ENCODE results near the gene RAB42. TPM values are rescaled to one million over a fixed set of nuclear protein-coding genes. Genes with fewer than 3 reads are reported as not detected.

Gene RAB42
- polyA plus RNA-seq, 3 donors = 0.12 to 0.23 TPM; not detected in 1

DNA sequence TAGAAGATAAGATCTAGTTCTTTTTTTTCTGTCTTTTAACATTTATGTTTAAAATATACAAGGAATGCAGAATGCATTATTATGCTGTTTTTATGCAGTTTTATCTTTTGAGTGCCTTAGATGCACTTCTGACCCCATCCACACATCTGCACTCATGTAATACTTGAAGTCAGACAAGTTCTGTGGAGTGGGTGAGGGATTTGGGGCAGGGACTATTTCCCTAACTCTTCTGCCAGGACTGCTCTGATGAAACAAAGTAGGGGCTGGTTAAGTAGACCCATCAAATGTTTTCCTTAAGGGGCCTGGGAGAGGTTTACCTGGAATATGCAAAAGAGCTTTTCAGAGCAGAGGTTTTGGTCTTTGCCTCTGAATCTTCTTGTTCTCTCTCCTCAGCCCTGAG is 27.8 kb upstream of the RAB42 start:
- Histone ChIP-seq H4K20me1 (ENCODE audit: insufficient read depth, low read length) (no peaks in the 10 kb centered on the region), H3K4me3 (replicated peaks in 1 of 3; ENCODE audit: low read depth in 2 of 3, low read length in 3 of 3) (no peak overlapping the region), H3K9ac (ENCODE audit: insufficient read depth, low read length, poor library complexity, severe bottlenecking) (no peak overlapping the region), H3K4me2 (replicated peaks; ENCODE audit: extremely low read depth, low read length, poor library complexity, severe bottlenecking) (no peak overlapping the region), H3K27ac (ENCODE audit: low read depth in 1 of 2, low read length in 2 of 2) (no peak overlapping the region), H2AFZ (ENCODE audit: insufficient read depth, low read depth, low read length, poor library complexity, severe bottlenecking) (no peak overlapping the region), H3K36me3 (replicated peaks in 1 of 2; ENCODE audit: control insufficient read depth in 1 of 2, insufficient read depth in 2 of 2, low read length in 2 of 2) (peaks cover 77 to 98% of the 10 kb centered on the region in 2 donors), H3K4me1 (ENCODE audit: control insufficient read depth in 1 of 2, insufficient read depth in 2 of 2, low read length in 2 of 2) (no peaks in the 10 kb centered on the region), H3K27me3 (ENCODE audit: control insufficient read depth in 2 of 2, insufficient read depth in 2 of 2, low read length in 2 of 2) (no peaks in the 10 kb centered on the region), H3K9me3 (replicated peaks in 1 of 2; ENCODE audit: control insufficient read depth in 1 of 2, insufficient read depth in 1 of 2, low read length in 2 of 2) (no peaks in the 10 kb centered on the region), H3K79me2 (ENCODE audit: insufficient read depth, low read length) (no peaks in the 10 kb centered on the region)
- intact Hi-C loops (cut with micrococcal nuclease) = no loop called here
- no peaks in the 10 kb centered on the region for H3K4me1 Mint-ChIP-seq
- no peak overlapping the region for H3K4me3 Mint-ChIP-seq
- H3K27me3 Mint-ChIP-seq (ENCODE audit: low read depth in 3 of 3) = no peaks in the 10 kb centered on the region
- no peaks in the 10 kb centered on the region for H3K9me3 Mint-ChIP-seq
- H3K36me3 Mint-ChIP-seq = peaks cover 66 to 95% of the 10 kb centered on the region in 2 donors
- no peak for DNase-seq
- H3K27ac Mint-ChIP-seq = peak overlapping the region in 1 of 7 donors; percentile 49
- TF ChIP-seq, protein P1, sequence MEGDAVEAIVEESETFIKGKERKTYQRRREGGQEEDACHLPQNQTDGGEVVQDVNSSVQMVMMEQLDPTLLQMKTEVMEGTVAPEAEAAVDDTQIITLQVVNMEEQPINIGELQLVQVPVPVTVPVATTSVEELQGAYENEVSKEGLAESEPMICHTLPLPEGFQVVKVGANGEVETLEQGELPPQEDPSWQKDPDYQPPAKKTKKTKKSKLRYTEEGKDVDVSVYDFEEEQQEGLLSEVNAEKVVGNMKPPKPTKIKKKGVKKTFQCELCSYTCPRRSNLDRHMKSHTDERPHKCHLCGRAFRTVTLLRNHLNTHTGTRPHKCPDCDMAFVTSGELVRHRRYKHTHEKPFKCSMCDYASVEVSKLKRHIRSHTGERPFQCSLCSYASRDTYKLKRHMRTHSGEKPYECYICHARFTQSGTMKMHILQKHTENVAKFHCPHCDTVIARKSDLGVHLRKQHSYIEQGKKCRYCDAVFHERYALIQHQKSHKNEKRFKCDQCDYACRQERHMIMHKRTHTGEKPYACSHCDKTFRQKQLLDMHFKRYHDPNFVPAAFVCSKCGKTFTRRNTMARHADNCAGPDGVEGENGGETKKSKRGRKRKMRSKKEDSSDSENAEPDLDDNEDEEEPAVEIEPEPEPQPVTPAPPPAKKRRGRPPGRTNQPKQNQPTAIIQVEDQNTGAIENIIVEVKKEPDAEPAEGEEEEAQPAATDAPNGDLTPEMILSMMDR (IDR thresholded peaks at IDR 0.05) = no peak

DNA sequence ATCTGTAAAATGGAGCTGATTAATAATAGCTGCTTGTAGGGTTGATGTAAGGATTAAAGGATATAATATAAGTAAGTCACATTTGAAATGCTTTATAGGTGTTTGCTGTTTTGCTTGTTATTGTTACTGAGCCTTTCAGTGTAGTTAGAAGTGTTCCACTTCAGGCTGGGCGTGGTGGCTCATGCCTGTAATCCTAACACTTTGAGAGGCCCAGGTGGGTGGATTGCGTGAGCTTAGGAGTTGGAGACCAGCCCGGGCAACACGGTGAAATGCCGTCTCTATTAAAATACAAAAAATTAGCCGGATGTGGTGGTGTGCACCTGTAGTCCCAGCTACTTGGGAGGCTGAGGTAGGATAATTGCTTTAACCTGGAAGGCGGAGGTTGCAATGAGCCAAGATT is 27.0 kb upstream of the RAB42 start:
- Histone ChIP-seq H3K79me2 (ENCODE audit: insufficient read depth, low read length) (no peaks in the 10 kb centered on the region), H3K27me3 (ENCODE audit: control insufficient read depth in 2 of 2, insufficient read depth in 2 of 2, low read length in 2 of 2) (no peaks in the 10 kb centered on the region), H4K20me1 (ENCODE audit: insufficient read depth, low read length) (no peaks in the 10 kb centered on the region), H3K4me3 (replicated peaks in 1 of 3; ENCODE audit: low read depth in 2 of 3, low read length in 3 of 3) (no peak overlapping the region), H3K4me1 (ENCODE audit: control insufficient read depth in 1 of 2, insufficient read depth in 2 of 2, low read length in 2 of 2) (no peaks in the 10 kb centered on the region), H2AFZ (ENCODE audit: insufficient read depth, low read depth, low read length, poor library complexity, severe bottlenecking) (no peak overlapping the region), H3K4me2 (replicated peaks; ENCODE audit: extremely low read depth, low read length, poor library complexity, severe bottlenecking) (no peak overlapping the region), H3K27ac (ENCODE audit: low read depth in 1 of 2, low read length in 2 of 2) (no peak overlapping the region), H3K9ac (ENCODE audit: insufficient read depth, low read length, poor library complexity, severe bottlenecking) (no peak overlapping the region), H3K36me3 (replicated peaks in 1 of 2; ENCODE audit: control insufficient read depth in 1 of 2, insufficient read depth in 2 of 2, low read length in 2 of 2) (peaks cover 73 to 95% of the 10 kb centered on the region in 2 donors), H3K9me3 (replicated peaks in 1 of 2; ENCODE audit: control insufficient read depth in 1 of 2, insufficient read depth in 1 of 2, low read length in 2 of 2) (no peaks in the 10 kb centered on the region)
- DNase-seq = no peak
- WGBS (ENCODE audit: insufficient coverage) = 98% methylated on average over 5 of the region's 7 CpGs
- Mint-ChIP-seq H3K27ac (no peak overlapping the region), H3K27me3 (ENCODE audit: low read depth in 3 of 3) (no peaks in the 10 kb centered on the region), H3K9me3 (no peaks in the 10 kb centered on the region), H3K36me3 (peaks cover 59 to 95% of the 10 kb centered on the region in 2 donors), H3K4me3 (no peak overlapping the region), H3K4me1 (no peaks in the 10 kb centered on the region)
- TF ChIP-seq, protein P1 (IDR thresholded peaks at IDR 0.05) = no peak
- intact Hi-C loops (cut with micrococcal nuclease) = no loop called here

Measured in CD14-positive monocyte (primary cell).